K562 (cell line): Measurements from ENCODE around the gene PTPRG. TPM values are rescaled to one million over a fixed set of nuclear protein-coding genes. Genes with fewer than 3 reads are reported as not detected.

Source experiments
- ATAC-seq: fragments of 200-7000 bp; cut with Tn5 transposase; 3 replicates; pipeline ENCODE4 v1.9.1; 2020; ENCODE audit warnings: moderate library complexity
- BruUV-seq: library from RNA; stranded (reverse); fragments of 400-500 nt; replicated peaks from 2 replicates; lab custom pipeline; 2021; lab: Mats Ljungman, UMichigan
- CTCF ChIA-PET: fragments of 300-600 bp; formaldehyde crosslinking; extraction: SDS; loops from one replicate; lab custom pipeline; 2021; ENCODE audit warnings: low intra/inter-chr PET ratio; lab: Yijun Ruan, JAX
- POLR2A ChIA-PET: fragments of 300-600, 350-650 bp; sonication (Branson Sonifier 250); formaldehyde crosslinking; extraction: SDS; loops from one replicate; lab custom pipeline; 2021; ENCODE audit warnings: antibody characterized with exemption, inconsistent platforms; lab: Yijun Ruan, JAX
- DNase-seq, 4 experiments: peaks; one replicate each; pipeline versions ENCODE4 v3.0.0 to v3.0.0-alpha.2; 2011 to 2018; ENCODE audit warnings: low spot score in 3 of 4, mixed read lengths in 3 of 4; ENCODE audit errors: extremely low read depth in 1 of 4
- FAIRE-seq: peaks from 2 replicates; lab custom pipeline; 2011; peaks lifted over from hg19 to GRCh38; lab: Jason Lieb, UNC
- H2AFZ ChIP-seq: 2 replicates; pipeline ENCODE4 v1.6.0; 2011; ENCODE audit warnings: low read depth, low read length, control low read depth, inconsistent platforms
- H3K27ac ChIP-seq: fragments of 200-600 bp; 3 replicates; pipeline ENCODE4 v1.8.0; 2011; ENCODE audit warnings: low read depth, mild to moderate bottlenecking, control low read depth, inconsistent platforms, low read length, moderate library complexity, mixed read lengths; ENCODE audit errors: extremely low read depth
- H3K27me3 ChIP-seq, 2 experiments: fragments of 300-600 bp in 1 of 2; 2 replicates in 1 of 2; 3 replicates in 1 of 2; pipeline versions ENCODE4 v1.6.0 to v1.8.0; 2011; ENCODE audit warnings: inconsistent platforms in 2 of 2, low read length in 2 of 2, mild to moderate bottlenecking in 1 of 2, mixed read lengths in 1 of 2, moderate library complexity in 1 of 2; ENCODE audit not compliant: control insufficient read depth in 2 of 2, insufficient read depth in 2 of 2
- H3K36me3 ChIP-seq: fragments of 300-600 bp; 3 replicates; pipeline ENCODE4 v1.8.0; 2011; ENCODE audit warnings: mild to moderate bottlenecking, low read length, inconsistent platforms; ENCODE audit not compliant: control insufficient read depth, insufficient read depth
- H3K4me1 ChIP-seq, 2 experiments: fragments of 200-600 bp in 1 of 2; replicated peaks in 1 of 2; 2 replicates in 1 of 2; 3 replicates in 1 of 2; pipeline versions ENCODE4 v1.5.1 to v1.8.0; 2011; ENCODE audit warnings: inconsistent platforms in 2 of 2, low read length in 2 of 2, mild to moderate bottlenecking in 1 of 2, mixed read lengths in 1 of 2, moderate library complexity in 1 of 2; ENCODE audit not compliant: control insufficient read depth in 2 of 2, insufficient read depth in 2 of 2
- H3K4me2 ChIP-seq: 2 replicates; pipeline ENCODE4 v1.6.1; 2011; ENCODE audit warnings: low read length, control low read depth, inconsistent platforms, mixed read lengths; ENCODE audit not compliant: insufficient read depth
- H3K4me3 ChIP-seq: fragments of 200-600 bp; sonication (generic), shearing (Covaris generic); 2 replicates; pipeline ENCODE4 v1.5.1; 2016; ENCODE audit warnings: control low read depth, inconsistent platforms
- H3K79me2 ChIP-seq: fragments of 200-600 bp; 3 replicates; pipeline ENCODE4 v1.8.0; 2011; ENCODE audit warnings: low read length, inconsistent platforms; ENCODE audit not compliant: control insufficient read depth, insufficient read depth
- H3K9ac ChIP-seq, 2 experiments: 2 replicates each; pipeline versions ENCODE4 v1.6.0 to v1.6.1; 2011; ENCODE audit warnings: low read depth in 2 of 2, low read length in 2 of 2, control low read depth in 1 of 2, inconsistent platforms in 1 of 2, mild to moderate bottlenecking in 1 of 2, mixed read lengths in 1 of 2; ENCODE audit not compliant: insufficient read depth in 1 of 2
- H3K9me1 ChIP-seq: one replicate; pipeline ENCODE4 v1.6.0; 2011; ENCODE audit warnings: inconsistent platforms, mild to moderate bottlenecking, low read length, moderate library complexity; ENCODE audit not compliant: control insufficient read depth, insufficient read depth
- H3K9me3 ChIP-seq: replicated peaks from 2 replicates; pipeline ENCODE4 v1.5.1; 2011; ENCODE audit warnings: low read depth, low read length, inconsistent platforms; ENCODE audit not compliant: control insufficient read depth, insufficient read depth
- H4K20me1 ChIP-seq: replicated peaks from 2 replicates; pipeline ENCODE4 v1.6.1; 2011; ENCODE audit warnings: low read length, inconsistent platforms, mixed read lengths; ENCODE audit not compliant: control insufficient read depth, insufficient read depth
- CREM ChIP-seq: IDR thresholded peaks from 2 replicates; pipeline ENCODE4 v1.6.1; 2014; ENCODE audit warnings: antibody characterized with exemption, low read depth
- ETV1 ChIP-seq: fragments of 450-650 bp; conservative IDR thresholded peaks from 2 replicates; pipeline ENCODE4 v1.6.1; 2016; ENCODE audit warnings: missing genetic modification characterization, control low read depth, low read depth, missing compliant biosample characterization
- FOXA1 ChIP-seq: fragments of 450-650 bp; IDR thresholded peaks from 2 replicates; pipeline ENCODE4 v1.6.1; 2016; ENCODE audit warnings: mild to moderate bottlenecking, borderline replicate concordance
- IRF2 ChIP-seq: sonication (generic); formaldehyde crosslinking; IDR thresholded peaks from 2 replicates; pipeline ENCODE4 v1.8.1; 2022; ENCODE audit warnings: mild to moderate bottlenecking, missing genetic modification reagents
- NFRKB ChIP-seq: fragments of 450-650 bp; IDR thresholded peaks from 2 replicates; pipeline ENCODE4 v1.6.1; 2016; ENCODE audit warnings: low read depth
- NR2C2 ChIP-seq, 2 experiments: fragments of 200-800 bp in 1 of 2; sonication (Bioruptor generic) in 1 of 2; sonication (generic) in 1 of 2; formaldehyde crosslinking in 1 of 2; IDR thresholded peaks; 2 replicates each; pipeline versions ENCODE4 v1.6.1 to v1.8.0; 2016 to 2022; ENCODE audit warnings: mild to moderate bottlenecking in 1 of 2, missing compliant biosample characterization in 1 of 2, missing genetic modification characterization in 1 of 2, missing genetic modification reagents in 1 of 2
- PHF20 ChIP-seq: fragments of 450-650 bp; IDR thresholded peaks from 2 replicates; pipeline ENCODE4 v1.6.1; 2018; ENCODE audit not compliant: partially characterized antibody
- POLR2H ChIP-seq: IDR thresholded peaks from 2 replicates; pipeline ENCODE4 v1.6.1; 2016; ENCODE audit warnings: missing genetic modification characterization, low read depth, mild to moderate bottlenecking, control low read depth, missing compliant biosample characterization, moderate library complexity
- PTRF ChIP-seq: fragments of 450-650 bp; IDR thresholded peaks from 2 replicates; pipeline ENCODE4 v1.6.1; 2016; ENCODE audit warnings: mild to moderate bottlenecking, missing genetic modification characterization, missing compliant biosample characterization
- ZNF324 ChIP-seq: fragments of 250-450 bp; sonication (Bioruptor Pico); IDR thresholded peaks from 2 replicates; pipeline ENCODE4 v1.4.0; 2020; ENCODE audit warnings: mild to moderate bottlenecking
- WGBS: fragments of 100-300 bp; shearing (Covaris generic); methylation state at CpG from one replicate; pipeline ENCODE4 v1.1.6; 2016; ENCODE audit warnings: low coverage, mixed read lengths; ENCODE audit not compliant: insufficient coverage; ENCODE audit errors: missing lambda C conversion rate; 5-methylcytosine and 5-hydroxymethylcytosine counted together
- in situ Hi-C: fragments of 300-500 bp; cut with MboI; formaldehyde crosslinking; loops from 4 replicates; pipeline ENCODE4 v1.15.0; 2018; ENCODE audit warnings: inconsistent platforms, mixed read lengths
- intact Hi-C: fragments of 100-400 bp; cut with micrococcal nuclease; formaldehyde crosslinking; loops from 2 replicates; pipeline ENCODE4 v1.14.2; 2022
- polyA plus RNA-seq, 8 experiments: library from polyadenylated mRNA; depleted of rRNA in 4 of 8; stranded (reverse) in 5 of 8; unstranded in 3 of 8; fragments of >200 nt; fragmentation: Nextera tagmentation in 2 of 8; fragmentation: Illumina TruSeq in 1 of 8; extraction: Ambion mirVana in 2 of 8; extraction: Trizol in 1 of 8; gene quantifications; 2 replicates each; pipeline versions ENCODE4 v1.2.1 to v1.2.3, GENCODE V29; 2011 to 2014; ENCODE audit warnings: inconsistent platforms in 1 of 8, missing spikeins in 1 of 8
- total RNA-seq, 7 experiments: library from RNA; depleted of rRNA in 6 of 7; stranded (reverse); fragments of >200 nt in 6 of 7; fragmentation: Illumina TruSeq in 2 of 7; extraction: Trizol in 2 of 7; gene quantifications; 2 replicates each; pipeline versions ENCODE4 v1.2.1 to v1.2.3, GENCODE V29; 2011 to 2021; ENCODE audit warnings: low replicate concordance in 1 of 7

Gene PTPRG
- total and polyA plus RNA-seq, 9 of the 15 experiments (the other 6 are each of a cell fraction or from before 2014, with no cell fraction given): 0.16 TPM; not detected in 8

DNA sequence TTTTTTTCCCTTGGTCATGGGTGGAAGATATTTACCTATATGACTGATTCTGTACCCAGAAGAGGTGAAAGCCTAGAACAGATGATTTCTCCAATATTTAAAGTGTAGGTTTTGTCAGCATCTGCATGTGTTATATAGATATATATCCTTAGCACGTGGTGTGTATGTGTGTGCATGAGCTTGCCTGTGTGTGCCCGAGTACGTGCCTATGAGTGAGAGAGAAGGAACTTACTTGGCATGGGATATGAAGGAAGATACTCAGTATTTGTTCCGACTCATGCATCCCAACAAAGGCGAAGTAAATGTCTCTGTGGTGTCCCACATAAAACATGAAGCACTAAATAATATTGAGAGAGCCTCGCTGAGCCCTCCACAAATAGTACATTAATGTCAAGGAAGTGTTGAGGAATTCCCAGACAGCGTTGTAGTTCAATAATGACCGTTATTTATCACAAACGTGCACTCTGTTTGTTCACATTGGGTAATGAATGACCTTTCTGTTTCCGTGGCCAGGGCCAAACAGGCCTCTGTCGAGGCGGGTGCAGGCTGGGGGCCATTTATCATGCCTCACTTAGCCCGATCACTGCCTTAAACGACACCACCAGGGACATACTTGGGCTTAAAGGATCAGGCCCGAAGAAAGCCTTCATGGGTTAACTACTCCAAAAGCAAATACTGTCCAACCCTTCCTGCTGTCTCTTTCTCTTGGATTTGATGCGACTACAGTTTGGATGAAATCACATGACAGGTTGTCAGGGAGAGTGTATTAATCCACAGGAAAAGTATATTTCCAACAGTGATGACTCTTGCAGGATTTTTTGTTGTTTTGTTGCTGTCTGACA lies 267.7 kb downstream of the PTPRG start:
- in situ Hi-C loops: no loop called here
- Histone ChIP-seq H3K4me3 (no peak overlapping the region), H3K79me2 (no peaks in the 10 kb centered on the region), H3K27ac (no peak overlapping the region), H3K9me1 (no peaks in the 10 kb centered on the region)
- ATAC-seq: no peak
- no peak for TF ChIP-seq ZNF324
- no peak for TF ChIP-seq POLR2H (tag)
- TF ChIP-seq ETV1 (tag): no peak
- TF ChIP-seq NFRKB: no peak
- no peak for TF ChIP-seq PHF20
- no peak for TF ChIP-seq FOXA1
- TF ChIP-seq CREM: no peak
- no peak for TF ChIP-seq NR2C2 (CRISPR knock-in tag; IDR thresholded peaks at IDR 0.05)
- TF ChIP-seq NR2C2 (tag; IDR thresholded peaks at IDR 0.05): no peak
- no peak for TF ChIP-seq PTRF (tag)
- no peak for TF ChIP-seq IRF2 (CRISPR knock-in tag)
- TF ChIP-seq, all 486 proteins: peak for 0
- intact Hi-C loops: no loop called here
- DNase-seq: no peak
- no peaks in the 10 kb centered on the region for H3K4me1 ChIP-seq
- H4K20me1 ChIP-seq: no peaks in the 10 kb centered on the region
- H3K36me3 ChIP-seq: no peaks in the 10 kb centered on the region
- BruUV-seq: no TSS peak
- ChIA-PET POLR2A (interaction anchor here (0.7 kb wide), 1 partner anchor 136 kb away, joined by 4 read pairs; no protein-coding TSS in a partner anchor), CTCF (no interaction called here)
- FAIRE-seq: no peak
- 0% methylated on average over 15 of the region's 16 CpGs for WGBS
- no peak overlapping the region for H3K9ac ChIP-seq
- H3K27me3 ChIP-seq: no peaks in the 10 kb centered on the region
- H3K4me2 ChIP-seq: no peak overlapping the region
- H2AFZ ChIP-seq: no peak overlapping the region
- no peaks in the 10 kb centered on the region for H3K9me3 ChIP-seq
